ENCODE results near the gene GNA12. TPM values are rescaled to one million over a fixed set of nuclear protein-coding genes. Genes with fewer than 3 reads are reported as not detected.

Gene GNA12
- total and polyA plus RNA-seq, 10 of the 15 experiments (the other 5 are each of a cell fraction or from before 2014, with no cell fraction given) = 1.9 to 51.8 (median 12.6) TPM

GRCh38 chr7:2774280-2774679 is 69.8 kb downstream of the GNA12 start (continued):
- no peak for TF ChIP-seq IRF5 (IDR thresholded peaks at IDR 0.05; ENCODE audit: borderline replicate concordance)
- no peak for TF ChIP-seq ZNF207 (IDR thresholded peaks at IDR 0.05; ENCODE audit: borderline replicate concordance)
- TF ChIP-seq REST (IDR thresholded peaks at IDR 0.05; ENCODE audit: low read depth, low read length) = no peak
- no peak for TF ChIP-seq TARDBP (IDR thresholded peaks at IDR 0.05; ENCODE audit: borderline replicate concordance)
- no peak for TF ChIP-seq KAT2A (conservative IDR thresholded peaks at IDR 0.05; ENCODE audit: control insufficient read depth, low read depth, low read length)

- FAIRE-seq = no peak
- SMC1A ChIA-PET (ENCODE audit: uncharacterized antibody, unreplicated experiment) = interaction anchor here (1.3 to 2.5 kb wide), 5 partner anchors 12 to 316 kb away, joined by 3 to 12 read pairs (median 6); no protein-coding TSS in a partner anchor
- no peak for DNase-seq (ENCODE audit: low read depth, low spot score)
- peak overlapping the region; percentile 11; the same call in 1 of the 2 replicates for H3K9ac ChIP-seq (ENCODE audit: control insufficient read depth, insufficient read depth, low read length)
- CTCF ChIA-PET = interaction anchor here (1.1 to 2.3 kb wide), 2 partner anchors 14 to 64 kb away, joined by 6 to 11 read pairs; no protein-coding TSS in a partner anchor
- no peaks in the 10 kb centered on the region for H3K79me2 ChIP-seq (ENCODE audit: control insufficient read depth, insufficient read depth, low read length)
- no peaks in the 10 kb centered on the region for H3K27me3 ChIP-seq (replicated peaks in 1 of 2; ENCODE audit: control insufficient read depth in 2 of 2, insufficient read depth in 2 of 2, low read length in 1 of 2)
- no peak for ATAC-seq
- no peak overlapping the region for H3K4me3 ChIP-seq
- 99% methylated on average over 11 of the region's 11 CpGs for WGBS (ENCODE audit: insufficient coverage, insufficient replicate concordance, low lambda C conversion rate, missing lambda C conversion rate)
- H2AFZ ChIP-seq (ENCODE audit: control insufficient read depth, low read depth, low read length) = no peak overlapping the region
- H3K4me1 ChIP-seq (ENCODE audit: control insufficient read depth, insufficient read depth, low read length) = peaks cover 10% of the 10 kb centered on the region
- H3K9me3 ChIP-seq (replicated peaks; ENCODE audit: control insufficient read depth, insufficient read depth, low read length) = no peaks in the 10 kb centered on the region; the same call in 2 of the 3 replicates
- no peak overlapping the region for H3K4me2 ChIP-seq (ENCODE audit: control insufficient read depth, insufficient read depth)
- in situ Hi-C loops (cut with MboI) (no loop called here), intact Hi-C loops (cut with micrococcal nuclease; ENCODE audit: unreplicated experiment) (no loop called here)
- H3K36me3 ChIP-seq (ENCODE audit: control insufficient read depth in 2 of 2, insufficient read depth in 2 of 2, low read length in 1 of 2) = peaks cover 0 to 1% of the 10 kb centered on the region in 2 experiments; a peak in 2 of 4 replicates
- H4K20me1 ChIP-seq (ENCODE audit: control insufficient read depth, insufficient read depth) = no peaks in the 10 kb centered on the region
- RAD21 ChIA-PET (ENCODE audit: unreplicated experiment) = interaction anchor here (0.9 kb wide), 1 partner anchor 15 kb away, joined by 3 read pairs; no protein-coding TSS in a partner anchor
- POLR2A ChIA-PET = interaction anchor here (1.0 to 3.0 kb wide), 5 partner anchors 9 to 63 kb away, joined by 3 to 17 read pairs (median 3); no protein-coding TSS in a partner anchor
- no TSS peak for BruUV-seq (replicated peaks)
- peak overlapping the region; percentile 46 for H3K27ac ChIP-seq (ENCODE audit: control insufficient read depth, insufficient read depth)
- no peak for TF ChIP-seq MXI1 (IDR thresholded peaks at IDR 0.05; ENCODE audit: low read depth, low read length)
- no peak for TF ChIP-seq PML (IDR thresholded peaks at IDR 0.05; ENCODE audit: low read length)
- TF ChIP-seq CEBPZ (IDR thresholded peaks at IDR 0.05; ENCODE audit: low read depth, low read length) = no peak
- no peak for TF ChIP-seq ZBTB11 (CRISPR knock-in tag; IDR thresholded peaks at IDR 0.05)
- TF ChIP-seq RBBP5 (conservative IDR thresholded peaks at IDR 0.05) = no peak
These were observed 70.5 kb downstream of the GNA12 start for GRCh38 chr7:2773608-2774007.
